Subcutaneous adipose tissue (tissue), 4 donors: ENCODE measurements around the gene CDK14. TPM values are rescaled to one million over a fixed set of nuclear protein-coding genes. Genes with fewer than 3 reads are reported as not detected.

ENCODE experiments used
- total RNA-seq, 4 donors: library from RNA; depleted of rRNA; stranded (reverse); fragments of >200 nt; gene quantifications; one replicate each; pipeline ENCODE4 v1.1.0, GENCODE V29; 2016
- TF ChIP-seq, protein P1 (sequence below): fragments of 450-650 bp; IDR thresholded peaks from one replicate; pipeline ENCODE4 v1.5.1; 2016; ENCODE audit warnings: low read depth, mild to moderate bottlenecking, control low read depth, antibody characterized with exemption, moderate library complexity

The CDK14 gene
- total RNA-seq, 4 donors from 2014 or later: 13.4 to 42.4 (median 24.7) TPM

DNA sequence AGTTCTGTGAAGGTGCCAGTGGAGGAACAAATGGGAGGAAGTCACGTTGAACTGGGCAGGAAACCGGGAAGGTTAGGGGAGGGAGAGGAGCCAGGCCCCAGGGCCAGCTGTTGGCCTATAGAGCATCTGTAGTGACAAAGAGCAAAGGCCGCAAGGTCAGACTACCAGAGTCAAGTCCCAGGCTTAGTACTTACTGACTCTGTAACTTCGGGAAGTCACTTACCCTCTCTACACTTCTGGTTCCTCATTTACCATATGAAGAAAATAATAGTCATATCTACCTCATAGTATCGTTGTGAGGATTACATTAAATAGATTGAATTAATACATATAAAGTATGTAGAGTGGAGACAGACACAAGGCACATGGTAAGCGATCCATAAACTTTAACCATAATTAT is 566.3 kb downstream of the CDK14 start:
- TF ChIP-seq, protein P1, sequence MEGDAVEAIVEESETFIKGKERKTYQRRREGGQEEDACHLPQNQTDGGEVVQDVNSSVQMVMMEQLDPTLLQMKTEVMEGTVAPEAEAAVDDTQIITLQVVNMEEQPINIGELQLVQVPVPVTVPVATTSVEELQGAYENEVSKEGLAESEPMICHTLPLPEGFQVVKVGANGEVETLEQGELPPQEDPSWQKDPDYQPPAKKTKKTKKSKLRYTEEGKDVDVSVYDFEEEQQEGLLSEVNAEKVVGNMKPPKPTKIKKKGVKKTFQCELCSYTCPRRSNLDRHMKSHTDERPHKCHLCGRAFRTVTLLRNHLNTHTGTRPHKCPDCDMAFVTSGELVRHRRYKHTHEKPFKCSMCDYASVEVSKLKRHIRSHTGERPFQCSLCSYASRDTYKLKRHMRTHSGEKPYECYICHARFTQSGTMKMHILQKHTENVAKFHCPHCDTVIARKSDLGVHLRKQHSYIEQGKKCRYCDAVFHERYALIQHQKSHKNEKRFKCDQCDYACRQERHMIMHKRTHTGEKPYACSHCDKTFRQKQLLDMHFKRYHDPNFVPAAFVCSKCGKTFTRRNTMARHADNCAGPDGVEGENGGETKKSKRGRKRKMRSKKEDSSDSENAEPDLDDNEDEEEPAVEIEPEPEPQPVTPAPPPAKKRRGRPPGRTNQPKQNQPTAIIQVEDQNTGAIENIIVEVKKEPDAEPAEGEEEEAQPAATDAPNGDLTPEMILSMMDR: no peak

DNA sequence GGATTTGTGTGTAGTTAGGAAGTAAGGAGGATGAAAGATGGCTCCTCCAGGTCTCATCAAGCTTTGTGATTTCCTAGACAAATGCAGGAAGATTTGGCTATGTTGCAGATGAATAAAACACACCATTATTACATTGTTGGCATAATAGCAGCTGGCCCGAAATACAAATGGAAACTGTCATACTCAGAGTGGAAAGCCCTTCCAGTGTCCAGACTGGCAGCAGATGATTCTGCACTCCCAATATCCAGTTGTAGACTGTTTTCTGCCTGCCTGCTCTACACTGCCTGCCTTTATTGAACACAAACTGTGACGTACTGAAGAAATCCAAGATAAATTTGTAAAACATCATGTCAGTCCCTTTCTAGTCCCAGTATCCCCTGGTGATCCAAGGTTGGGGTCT is 568.4 kb downstream of the CDK14 start:
- TF ChIP-seq, protein P1: no peak

DNA sequence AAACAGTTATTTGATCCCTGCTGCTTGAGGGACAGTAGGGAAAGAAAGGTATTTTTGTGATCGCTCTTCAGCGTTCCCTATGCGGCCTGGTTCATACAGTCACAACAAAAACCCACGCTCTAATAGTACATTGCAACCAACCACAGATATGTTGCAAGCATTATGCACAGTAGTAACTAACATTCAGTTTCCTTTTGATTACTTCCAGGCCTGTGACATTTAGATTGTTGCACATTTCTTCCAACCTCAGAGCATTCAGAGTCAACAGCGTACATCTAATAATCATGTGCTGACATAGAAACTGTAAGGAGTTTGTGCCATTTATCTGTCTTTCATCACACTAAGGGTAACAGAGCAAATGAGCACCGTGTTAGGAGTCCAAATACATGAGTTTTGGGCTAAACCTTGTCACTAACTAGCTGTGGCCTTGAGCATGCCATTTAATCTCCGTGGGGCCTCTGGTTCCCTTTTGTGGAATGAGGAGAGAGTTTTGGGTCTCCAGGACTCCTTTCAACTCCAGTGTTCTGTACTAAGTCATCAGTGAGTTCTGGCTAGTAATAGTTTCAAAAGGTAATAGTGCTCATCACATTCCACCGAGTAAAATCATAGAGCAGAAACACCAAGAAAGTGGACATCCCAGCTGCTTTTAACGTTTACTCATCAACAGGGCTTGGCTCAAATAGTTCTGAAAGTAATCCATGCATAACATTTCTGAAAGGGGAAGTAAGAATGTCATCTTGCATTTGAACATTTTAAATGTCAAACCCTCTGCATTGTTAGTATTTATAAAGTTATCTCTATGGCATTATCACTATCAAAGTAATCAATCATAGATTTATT is 569.1 kb downstream of the CDK14 start:
- TF ChIP-seq, protein P1: no peak

DNA sequence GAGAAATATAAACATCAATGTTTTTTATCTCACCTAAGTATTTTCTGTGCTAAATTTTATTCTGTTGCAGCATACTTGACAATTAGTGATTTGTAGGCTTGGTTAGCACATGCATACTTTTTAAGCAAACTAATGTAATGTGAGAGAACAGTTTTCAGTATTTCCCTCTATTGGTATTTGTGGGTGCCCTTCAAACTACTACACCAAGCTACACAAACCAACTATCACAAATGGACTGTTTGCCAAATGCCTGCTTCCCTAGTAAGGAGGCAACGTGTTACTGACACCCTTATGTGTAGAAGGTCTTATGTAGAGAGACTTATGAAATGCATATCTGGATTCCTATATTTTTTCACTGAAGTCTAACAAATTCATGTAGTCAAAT is 569.7 kb downstream of the CDK14 start:
- TF ChIP-seq, protein P1: no peak

DNA sequence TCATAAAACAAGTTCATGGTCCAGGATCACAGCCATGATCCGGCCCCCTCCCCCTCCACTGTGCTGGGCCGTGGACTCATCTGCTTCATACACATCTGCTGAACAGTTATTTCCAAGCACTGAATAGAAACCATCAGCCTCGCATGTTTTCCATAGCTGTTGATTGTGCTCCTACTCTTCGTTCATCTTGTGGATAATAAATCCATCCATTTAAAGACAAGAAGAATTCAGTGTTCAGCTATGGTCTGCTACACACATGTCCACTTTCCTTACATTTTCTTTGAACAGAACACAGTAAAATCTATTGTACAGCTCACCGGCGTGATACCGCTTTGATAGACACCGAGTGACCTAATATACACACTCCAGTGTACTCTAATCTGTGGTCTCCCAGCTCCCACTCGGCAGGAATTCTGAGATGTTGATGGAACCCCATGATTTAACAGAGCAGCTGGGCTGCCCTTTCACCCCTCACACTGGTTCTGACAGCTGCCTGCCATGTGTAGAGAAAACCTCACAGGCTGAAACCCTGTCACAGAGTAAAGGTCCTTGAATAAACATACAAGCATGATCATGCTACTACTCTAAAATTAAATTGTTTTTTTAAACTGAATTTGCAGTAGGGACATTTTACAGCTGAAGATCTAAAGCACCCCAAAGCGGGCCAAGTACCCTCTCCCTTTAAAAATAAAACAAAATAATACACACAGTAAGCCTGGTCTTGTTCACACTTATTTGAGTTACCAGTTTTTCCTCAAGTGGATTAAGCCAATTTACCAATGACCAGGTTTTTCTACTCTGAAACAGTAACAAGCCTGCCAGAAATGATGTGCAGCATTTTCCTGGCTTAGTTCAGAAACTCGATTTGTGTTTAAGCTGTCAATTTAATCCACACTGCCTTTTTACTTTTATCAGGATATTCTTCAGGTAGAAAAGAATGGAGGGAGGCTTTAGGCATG is 573.0 kb downstream of the CDK14 start:
- TF ChIP-seq, protein P1: no peak

DNA sequence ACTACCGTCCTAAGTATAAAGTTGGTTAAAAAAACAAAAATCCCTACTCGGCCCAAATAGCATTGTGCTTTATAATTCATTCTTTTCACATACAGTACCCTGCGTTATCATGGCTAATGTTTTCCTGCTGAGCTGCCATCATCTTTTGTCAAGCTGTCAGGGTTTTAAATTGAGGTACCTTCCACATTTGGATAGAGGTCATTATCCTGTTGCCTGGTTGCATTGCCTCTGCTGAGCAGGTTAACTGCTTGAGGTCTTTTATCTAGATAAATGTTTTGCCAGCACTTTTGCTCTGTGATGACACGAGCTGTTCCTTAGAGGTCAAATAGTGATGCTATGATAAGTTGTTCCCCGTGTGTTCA is 573.7 kb downstream of the CDK14 start:
- TF ChIP-seq, protein P1: no peak

DNA sequence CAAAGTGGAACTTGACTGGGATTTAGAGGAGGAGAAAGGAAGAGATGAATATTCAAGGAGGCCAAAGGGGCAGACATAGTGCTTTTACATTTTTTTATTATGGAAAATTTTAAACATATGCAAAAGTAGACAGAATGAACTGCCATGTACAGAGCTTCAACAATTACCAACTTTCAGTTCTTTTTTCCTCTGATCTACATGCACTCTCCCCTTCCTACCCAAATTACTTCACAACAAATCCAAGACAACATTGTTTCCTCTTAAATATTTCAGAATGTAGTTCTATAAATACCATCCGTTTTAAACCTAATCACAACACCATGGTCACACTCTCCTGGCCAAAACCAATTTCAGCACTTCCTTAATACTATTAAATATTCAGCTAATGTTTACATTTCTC is 584.6 kb downstream of the CDK14 start:
- TF ChIP-seq, protein P1: no peak
